ENCODE data around the gene FBXL17.

DNA sequence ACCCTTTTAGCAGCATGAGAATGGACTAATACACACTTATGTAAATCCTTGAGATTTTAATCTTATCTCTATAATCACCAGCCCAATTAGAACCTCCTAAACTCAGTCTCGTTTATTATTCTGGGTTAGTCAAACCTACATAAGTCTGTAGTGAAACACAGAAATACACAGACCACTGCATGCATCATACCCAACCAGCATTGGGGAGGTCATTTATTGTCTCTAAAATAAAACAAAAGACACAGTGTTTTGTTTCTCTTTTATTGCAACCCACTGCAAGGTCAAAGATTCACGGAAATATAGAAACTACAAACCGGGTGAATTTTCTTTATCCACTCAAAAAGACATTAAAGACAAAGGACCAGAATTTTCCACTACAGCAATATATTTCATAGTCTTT is 523.1 kb downstream of the FBXL17 start:
- no peak for TF ChIP-seq CTCF (IDR thresholded peaks at IDR 0.05; ENCODE audit: borderline replicate concordance, extremely low read depth, low read length, poor library complexity, severe bottlenecking)
- no peak for TF ChIP-seq EZH2 (IDR thresholded peaks at IDR 0.05; ENCODE audit: borderline replicate concordance, low read depth, low read length, severe bottlenecking)

Data from DND-41 (cell line).